Activated CD8-positive, alpha-beta memory T cell treated with anti-CD3 and anti-CD28 coated beads, Interleukin-2, amount 50 U/mL, for 24 hours (primary cell): Measurements from ENCODE around the gene PLVAP.

ENCODE experiments used
- DNase-seq: peaks from one replicate; pipeline ENCODE4 v3.0.0-alpha.2; 2020; ENCODE audit errors: extremely low read depth

The PLVAP gene, protein sequence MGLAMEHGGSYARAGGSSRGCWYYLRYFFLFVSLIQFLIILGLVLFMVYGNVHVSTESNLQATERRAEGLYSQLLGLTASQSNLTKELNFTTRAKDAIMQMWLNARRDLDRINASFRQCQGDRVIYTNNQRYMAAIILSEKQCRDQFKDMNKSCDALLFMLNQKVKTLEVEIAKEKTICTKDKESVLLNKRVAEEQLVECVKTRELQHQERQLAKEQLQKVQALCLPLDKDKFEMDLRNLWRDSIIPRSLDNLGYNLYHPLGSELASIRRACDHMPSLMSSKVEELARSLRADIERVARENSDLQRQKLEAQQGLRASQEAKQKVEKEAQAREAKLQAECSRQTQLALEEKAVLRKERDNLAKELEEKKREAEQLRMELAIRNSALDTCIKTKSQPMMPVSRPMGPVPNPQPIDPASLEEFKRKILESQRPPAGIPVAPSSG

DNA sequence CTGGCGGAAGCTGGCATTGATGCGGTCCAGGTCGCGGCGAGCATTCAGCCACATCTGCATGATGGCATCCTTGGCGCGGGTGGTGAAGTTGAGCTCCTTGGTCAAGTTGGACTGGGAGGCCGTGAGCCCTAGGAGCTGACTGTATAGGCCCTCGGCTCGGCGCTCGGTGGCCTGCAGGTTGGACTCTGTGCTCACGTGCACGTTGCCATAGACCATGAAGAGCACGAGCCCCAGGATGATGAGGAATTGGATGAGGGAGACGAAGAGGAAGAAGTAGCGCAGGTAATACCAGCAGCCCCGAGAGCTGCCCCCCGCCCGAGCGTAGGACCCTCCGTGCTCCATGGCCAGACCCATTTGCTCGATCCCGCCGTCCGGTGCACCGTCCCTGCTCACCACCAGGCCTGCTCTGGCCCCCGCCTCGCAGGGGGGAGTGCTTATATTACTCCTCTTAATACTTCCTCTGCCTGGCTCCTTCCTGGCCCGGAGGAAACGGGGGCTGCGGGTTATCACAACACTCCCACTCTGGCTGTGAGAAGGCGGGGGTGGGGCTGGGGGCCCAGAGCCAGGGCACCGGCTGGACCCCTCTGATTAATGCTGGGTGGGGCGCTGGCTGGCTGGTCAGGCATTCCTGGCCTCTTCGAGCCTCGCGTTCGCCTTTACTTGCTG, at the start of gene PLVAP:
TSS of gene PLVAP (minus strand) at position 408 of the 666 bp plus-strand sequence. CDS start at position 354, 54 bp downstream.
- no peak for DNase-seq

DNA sequence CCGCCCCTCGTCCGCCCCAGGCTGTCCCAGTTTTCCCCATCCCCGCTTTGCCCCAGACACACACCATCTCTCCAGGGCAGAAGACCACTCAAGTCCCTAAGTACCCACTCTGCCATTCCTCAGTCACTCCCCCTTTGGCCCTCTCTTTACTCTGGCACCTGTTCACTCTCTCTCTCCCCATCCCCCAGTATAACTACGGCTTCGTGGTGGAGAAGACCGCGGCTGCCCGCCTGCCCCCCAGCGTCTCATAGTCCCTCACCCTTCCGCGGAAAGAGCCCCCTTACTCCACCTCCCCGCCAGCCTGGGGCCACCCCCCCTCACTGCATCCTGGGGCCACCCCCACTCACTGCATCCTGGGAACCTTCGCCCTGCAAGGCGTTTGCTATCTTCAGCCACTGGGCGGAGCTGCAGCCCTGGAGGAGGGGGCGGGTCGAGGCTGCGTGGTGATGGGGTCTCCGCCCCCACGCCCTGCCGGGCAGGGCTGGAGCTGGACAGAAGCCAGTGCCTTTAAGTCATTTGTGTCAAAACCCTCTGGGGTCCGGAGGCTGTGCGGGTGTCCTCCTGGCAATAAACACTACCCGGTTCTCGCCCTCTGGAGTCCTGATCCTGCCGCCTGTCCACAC, 47.7 kb upstream of the PLVAP start:
- no peak for DNase-seq

DNA sequence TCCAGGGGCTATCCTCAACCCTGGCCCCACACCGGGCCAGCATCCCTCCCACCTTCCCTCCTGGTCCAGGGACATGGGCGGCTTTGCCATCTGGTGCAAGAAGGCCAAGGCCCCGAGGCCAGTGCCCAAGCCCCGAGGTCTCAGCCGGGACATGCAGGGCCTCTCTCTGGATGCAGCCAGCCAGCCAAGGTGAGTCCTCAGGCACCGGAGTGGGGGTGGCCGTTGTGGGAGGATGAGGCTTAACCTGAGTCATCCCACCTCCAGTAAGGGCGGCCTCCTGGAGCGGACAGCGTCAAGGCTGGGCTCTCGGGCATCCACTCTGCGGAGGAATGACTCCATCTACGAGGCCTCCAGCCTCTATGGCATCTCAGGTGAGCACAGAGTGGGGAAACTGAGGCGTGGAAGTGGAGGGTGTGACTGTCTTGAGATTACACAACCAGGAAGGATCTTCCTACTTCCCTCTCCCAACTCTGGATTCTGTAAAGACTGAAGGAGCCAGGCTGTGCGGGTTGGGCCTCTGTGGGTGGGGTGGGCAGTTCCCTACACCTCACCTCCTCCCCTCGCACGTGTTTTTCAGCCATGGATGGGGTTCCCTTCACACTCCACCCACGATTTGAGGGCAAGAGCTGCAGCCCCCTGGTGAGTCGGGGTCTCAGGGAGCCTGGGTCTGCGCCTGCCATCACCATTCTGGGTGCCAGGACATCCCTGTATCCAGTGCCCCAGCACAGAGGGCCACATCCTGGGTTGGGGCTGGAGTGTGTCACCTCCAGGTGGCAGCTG, 46.5 kb upstream of the PLVAP start:
- no peak for DNase-seq

DNA sequence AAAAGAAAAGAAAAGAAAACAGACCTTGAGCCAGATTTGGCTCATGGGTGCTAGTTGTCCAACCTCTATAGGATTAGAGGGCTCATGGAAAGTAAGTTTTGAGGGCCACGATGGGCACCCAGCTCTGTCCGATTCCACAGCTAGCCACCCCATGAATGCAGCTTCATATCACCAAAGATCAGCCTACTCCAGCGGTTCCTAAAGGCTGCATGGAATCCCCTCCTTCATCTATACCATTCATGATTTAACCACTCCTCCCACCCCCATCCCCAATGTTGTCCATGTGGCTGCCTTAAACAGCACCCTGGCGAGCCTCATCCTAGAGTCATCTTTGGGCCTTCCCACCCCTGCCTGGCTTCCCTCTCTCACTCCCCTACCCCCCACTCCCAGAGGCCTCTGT, 44.8 kb upstream of the PLVAP start:
- DNase-seq, result no peak

DNA sequence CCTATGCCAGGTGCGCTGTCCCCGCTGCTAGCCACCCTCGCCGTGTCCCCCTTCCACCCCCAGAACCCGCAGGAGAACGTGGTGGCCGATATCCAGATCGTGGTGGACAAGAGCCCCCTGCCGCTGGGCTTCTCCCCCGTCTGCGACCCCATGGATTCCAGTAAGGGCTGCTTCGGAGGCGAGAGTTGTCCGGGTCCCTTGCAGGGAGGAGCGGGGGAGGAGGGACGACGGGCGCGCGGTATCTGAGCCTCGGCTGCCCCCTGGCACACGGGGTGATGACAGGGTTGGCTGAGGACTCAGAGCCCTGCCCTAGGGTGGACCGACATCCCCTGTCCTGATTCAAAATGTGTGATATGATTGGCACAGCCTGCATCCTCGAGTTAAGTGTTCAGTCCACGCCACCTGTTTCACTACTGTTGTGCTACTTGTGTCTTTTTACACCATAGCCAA, 43.4 kb upstream of the PLVAP start:
- no peak for DNase-seq

DNA sequence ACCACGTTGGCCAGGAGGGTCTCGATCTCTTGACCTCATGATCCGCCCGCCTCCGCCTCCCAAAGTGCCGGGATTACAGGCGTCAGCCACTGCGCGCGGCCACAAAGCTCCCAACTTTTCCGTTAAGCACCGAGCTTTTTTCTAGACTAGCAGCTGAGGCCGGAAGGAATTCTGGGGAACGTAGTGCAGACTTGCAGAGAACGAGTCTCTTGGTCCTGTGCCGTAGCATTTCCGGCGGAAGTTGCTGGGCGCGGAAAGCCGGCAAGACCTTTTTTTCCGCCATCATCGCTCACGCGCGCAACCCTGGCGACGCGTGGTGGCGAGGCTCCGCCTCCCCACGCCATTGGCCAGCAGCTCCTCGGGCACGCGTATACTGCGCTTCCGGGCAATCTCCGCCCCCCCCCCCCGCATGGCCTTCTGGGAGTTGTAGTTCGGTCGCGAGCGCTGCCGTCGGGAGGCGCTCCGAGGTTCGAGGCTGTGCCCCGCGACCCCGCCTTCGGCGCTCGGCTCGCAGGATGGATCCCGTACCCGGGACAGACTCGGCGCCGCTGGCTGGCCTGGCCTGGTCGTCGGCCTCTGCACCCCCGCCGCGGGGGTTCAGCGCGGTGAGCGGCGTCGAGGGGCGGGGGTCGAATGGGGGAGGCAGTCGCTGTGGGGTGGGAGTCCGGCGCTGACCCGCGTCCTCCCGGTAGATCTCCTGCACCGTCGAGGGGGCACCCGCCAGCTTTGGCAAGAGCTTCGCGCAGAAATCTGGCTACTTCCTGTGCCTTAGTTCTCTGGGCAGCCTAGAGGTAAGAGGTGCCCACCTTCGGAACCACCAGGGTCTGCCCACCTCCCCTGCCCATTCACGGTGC, 42.7 kb upstream of the PLVAP start, which contains the start of gene MVB12A:
TSS of gene MVB12A (plus strand) at position 427 of the 854 bp plus-strand sequence. CDS start at position 516, 89 bp downstream.
- DNase-seq, result peak; percentile 88

DNA sequence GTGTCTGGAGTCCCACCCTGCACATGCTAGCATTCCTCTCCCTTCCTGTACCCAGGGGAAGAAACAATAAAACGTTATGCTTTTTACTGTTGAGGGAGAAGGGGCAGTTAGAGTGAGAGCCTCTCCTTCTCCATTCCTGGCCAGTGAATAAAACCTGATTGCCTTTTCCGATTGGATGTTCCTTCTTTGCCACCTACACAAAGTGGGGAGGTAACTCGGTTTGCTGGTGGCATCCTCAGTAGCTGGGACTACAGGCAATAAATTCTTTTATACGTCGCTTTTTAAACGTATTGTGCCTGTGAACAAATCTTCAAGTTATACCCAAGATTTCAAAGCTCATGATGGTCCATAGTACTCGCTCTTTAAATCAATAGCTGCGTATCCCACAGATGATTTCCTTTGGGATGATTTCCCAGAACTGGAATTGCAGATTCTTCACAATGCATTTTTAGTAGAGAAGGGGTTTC, 42.0 kb upstream of the PLVAP start:
- no peak for DNase-seq

DNA sequence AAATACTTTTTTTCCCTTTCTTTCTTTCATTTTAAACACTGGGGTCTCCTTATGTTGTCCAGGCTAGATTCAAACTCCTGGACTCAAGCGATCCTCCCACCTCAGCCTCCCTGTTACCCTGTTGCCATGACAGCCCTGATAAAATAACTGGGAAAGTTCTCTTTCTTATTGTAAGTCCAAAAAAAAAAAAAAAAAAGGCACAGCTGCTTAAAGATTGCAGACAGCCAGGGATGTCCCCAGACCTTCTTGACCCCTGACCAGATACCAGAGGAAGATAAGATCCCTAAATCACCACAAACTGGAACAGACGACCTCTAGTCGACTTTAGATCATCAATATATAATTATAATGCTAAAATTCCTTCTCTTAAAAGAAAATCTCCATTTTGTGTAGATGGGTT, 41.6 kb upstream of the PLVAP start:
- no peak for DNase-seq

DNA sequence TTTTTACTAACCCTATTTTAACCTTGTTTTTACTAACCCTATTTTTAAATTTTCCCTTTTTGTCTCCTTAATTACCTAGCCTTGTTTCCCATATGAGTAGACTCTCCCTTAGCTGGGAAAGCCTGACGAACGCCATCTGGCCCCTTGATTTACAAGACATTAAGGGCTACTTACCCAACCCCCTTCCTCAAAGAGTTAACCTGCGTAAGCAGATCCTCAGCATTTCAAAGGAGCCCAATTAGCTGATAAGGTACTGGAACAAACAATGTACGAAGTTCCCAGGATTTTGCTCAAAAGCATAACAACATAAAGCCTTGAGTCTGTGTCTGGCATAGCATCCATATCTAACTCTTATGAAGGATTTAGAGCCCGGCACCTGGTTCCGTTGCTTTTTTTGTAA, 38.0 kb upstream of the PLVAP start:
- DNase-seq, result no peak

DNA sequence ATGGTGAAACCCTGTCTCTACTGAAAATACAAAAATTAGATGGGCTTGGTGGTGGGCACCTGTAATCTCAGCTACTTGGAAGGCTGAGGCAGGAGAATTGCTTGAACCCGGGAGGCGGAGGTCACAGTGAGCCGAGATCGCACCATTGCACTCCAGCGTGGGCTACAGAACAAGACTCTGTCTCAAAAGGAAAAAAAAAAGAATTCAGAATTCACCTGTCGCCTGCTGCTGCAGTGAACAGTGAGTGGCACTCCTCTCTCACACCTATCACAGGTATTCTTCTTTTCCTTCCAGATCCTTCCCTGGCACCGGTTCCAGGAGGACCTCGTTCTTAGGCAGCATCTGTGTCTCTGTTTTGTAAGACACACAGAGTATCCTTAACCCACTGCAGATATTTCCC, 37.0 kb upstream of the PLVAP start:
- no peak for DNase-seq

DNA sequence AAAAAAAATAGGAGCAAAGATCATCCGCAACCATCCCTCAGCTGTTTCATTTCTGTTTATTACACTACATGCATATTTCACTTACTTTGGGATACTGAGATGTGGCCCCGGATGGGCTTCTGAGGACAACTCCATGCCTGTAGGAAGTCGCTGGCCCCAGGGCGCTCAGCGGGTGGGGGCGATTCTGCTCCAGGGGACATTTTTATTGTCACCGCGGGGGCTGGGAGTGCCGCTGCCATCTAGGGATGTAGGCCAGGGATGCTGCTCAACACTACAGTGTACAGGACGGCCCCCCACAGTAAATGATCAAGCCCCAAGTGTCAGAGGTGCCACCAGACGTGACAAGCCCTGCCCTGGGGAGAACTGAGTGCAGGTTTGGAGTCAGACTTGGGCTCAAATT, 34.7 kb upstream of the PLVAP start:
- no peak for DNase-seq

DNA sequence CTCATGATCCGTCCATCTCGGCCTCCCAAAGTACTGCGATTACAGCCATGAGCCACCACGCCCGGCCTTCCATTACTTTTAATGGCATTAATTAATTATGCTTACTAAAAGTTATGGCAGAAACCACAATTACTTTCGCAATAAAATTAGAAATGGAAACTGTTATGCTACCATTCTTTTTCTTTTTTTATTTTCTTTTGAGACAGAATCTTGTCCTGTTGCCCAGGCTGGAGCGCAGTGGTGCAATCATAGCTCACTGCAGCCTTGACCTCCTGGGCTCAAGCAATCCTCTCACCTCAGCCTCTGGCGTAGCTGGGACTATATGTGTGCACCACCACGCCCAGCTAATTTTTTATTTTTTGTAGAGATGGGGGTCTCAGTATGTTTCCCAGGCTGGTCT, 32.8 kb upstream of the PLVAP start:
- DNase-seq, result no peak

DNA sequence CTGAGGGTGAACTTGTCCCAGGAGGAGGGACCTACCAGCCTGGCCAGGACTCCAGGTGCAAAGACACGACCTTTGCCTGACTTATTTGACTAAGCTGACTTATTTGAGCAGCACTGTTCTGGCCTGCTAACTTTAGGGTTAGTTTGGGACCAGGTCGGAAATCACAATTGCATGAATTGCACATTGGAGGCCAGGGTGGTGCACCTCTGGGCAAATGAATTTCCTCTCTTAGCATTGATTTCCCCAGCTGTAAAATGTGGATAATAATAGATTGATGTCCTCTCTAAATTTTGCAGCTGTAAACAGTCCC, 29.7 kb upstream of the PLVAP start:
- DNase-seq, result no peak

DNA sequence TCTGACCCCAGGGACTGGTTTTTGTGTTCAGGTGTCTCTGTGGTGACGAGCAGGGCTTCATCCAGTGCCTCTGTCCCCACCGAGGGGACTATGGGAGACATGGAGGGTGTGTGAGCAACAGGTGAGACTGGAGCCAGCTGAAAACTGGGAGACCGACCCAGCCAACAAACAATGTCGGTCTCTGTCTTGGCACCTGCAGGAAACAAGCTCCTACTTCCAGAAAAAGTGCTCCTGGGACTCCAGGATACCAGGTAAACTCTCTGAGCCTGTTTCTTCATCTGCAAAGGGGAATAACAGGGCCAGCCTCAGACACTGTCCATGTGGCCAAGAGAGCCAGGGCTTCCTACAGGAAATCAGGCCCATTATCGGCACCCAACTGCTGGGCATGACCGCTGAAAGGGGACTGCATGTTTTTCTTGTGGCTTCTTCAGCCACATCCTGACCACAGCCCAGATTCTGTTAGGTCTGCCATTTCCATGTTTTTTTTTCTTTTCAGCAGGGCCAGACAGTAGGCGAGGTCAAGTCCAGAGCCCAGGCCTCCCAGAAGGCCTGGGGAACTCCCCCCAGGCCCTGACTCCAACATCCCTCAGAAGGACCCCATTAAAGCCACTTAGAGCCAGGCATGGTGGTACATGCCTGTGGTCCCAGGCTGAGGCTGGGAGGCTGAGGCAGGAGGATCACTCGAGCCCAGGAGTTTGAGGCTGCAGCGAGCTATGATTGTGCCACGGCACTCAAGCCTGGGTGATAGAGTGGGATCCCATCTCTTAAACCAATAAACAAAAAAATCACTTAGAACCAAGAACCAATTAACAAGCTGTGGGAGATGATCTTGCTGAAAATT, 29.1 kb upstream of the PLVAP start:
- no peak for DNase-seq

DNA sequence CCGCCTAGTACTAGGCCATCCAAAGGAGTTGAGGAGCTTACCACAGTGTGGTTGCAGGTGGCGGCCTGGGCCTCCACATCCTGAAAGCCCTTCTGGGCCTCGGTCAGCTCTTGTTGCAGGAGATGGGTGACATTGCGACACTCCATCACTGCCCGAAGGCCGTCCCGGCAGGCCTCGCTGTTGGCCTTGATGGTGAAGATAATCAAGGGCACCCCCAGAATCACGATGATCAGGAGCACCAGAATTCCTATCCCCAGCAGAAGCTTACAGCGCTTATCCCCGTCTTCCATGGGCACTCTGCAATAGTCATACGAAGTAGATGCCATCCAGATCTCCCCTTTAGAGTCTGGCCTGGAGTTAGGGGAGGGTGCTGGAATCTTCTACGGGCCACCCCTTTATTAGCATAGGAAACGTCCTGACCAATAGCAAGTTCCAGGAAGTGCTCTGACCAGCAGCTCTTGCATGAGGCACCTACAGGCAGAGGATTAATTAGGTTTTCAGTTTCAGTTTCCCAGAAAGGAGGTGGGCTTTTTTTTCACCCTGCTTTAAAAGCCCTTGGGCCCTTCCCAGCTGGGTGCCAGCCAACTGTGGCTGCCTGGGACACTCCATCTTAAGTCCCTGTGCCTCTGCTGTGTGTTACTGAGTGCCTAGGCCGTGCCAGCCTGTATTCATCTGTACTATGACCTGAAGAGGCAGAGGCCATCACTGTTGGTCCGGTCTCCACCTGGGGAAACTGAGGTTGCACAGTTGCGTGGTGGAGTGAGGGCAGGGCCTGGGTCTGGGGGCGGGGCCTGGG, 28.3 kb upstream of the PLVAP start, which contains the start of gene BST2:
TSS of gene BST2 (minus strand) at position 381 of the 796 bp plus-strand sequence. CDS start at position 326, 55 bp downstream.
- no peak for DNase-seq

DNA sequence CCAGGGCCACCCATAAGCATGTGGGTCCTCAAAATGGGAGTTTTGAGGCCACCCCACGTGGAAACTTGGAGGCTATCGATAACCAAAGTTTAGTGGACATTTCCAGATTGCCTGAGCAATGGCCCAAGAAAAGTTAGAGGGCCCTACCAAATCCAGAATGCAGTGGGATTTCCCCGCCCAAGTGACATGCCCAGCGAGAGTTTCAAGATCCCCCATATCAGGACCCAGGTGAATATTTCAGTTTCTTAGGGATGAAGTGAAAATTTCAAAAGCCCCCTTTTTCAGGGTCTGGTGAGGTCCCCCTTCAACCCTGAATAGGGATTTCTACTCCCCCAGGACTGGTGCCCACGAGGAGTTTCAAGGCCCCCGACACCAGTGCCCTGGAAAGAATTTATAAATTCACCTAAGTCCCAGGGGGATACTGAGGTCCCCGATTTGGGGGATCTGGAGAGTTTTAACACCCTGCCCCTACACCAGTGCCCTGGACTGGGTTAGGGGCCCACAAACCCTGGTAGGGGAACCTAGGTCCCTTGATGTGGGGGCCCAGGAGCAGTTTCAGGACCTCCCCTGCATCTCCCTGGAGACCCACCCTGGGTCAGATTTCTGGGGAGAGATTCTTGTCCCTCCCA, 27.6 kb upstream of the PLVAP start:
- DNase-seq, result no peak

DNA sequence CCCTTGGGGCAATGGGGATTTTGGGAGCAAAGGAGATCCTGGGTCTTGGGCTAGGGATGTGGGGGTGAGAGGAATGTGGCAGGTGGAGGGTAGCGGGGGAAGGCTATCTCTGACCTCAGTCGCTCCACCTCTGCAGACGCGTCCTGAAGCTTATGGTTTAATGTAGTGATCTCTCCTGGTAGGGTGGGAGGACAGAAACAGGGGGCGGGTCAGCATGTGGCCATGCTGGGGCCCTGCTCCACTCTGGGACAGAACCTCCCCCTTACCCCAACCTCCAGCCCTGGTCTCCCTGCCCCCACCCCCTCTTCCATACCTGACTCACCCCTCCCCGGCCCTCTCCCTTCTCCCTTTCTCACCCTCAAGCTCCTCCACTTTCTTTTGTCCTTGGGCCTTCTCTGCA, 26.9 kb upstream of the PLVAP start:
- no peak for DNase-seq

DNA sequence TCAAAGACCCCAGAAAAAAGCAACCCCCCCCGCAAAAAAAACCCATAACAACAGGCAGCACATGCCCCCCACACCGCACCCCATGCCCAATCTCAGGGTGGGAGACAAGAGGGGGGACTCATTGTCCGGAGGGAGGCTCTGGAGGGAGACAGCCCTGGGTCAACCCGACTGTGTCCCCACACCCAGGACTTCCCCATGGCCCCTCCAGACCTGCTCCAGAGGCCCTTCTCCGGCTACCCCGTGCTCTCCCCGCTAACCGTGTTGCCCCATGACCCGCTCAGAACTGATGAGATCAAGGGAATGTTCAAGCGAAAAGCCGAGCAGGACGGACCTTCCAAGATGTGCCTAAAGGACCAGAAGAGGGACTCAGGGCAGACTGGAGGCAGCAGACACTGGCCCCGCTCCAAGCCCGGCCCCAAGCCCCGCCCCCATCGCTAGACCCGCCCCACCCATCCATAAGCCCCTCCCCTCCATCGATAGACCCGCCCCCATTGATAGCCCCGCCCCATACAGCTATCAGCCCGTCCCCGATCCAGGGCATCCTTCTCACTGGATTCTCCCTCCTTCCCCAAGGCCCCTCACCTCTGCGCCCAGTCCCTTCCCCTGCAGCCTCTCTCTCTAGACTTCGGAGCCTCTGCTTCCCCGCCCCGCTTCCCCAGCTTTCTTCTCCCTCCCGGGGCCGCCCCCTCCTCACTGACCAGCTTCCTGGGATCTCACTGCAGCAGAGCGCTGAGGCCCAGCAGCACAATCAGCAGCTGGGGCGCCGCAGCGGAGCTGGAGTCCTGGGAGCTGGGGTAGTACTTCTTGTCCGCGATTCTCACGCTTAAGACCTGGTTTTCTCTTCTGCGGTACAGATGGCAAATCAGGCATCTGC, 26.1 kb upstream of the PLVAP start:
- no peak for DNase-seq
